22Rv1 (cell line): ENCODE measurements around the gene FZD10.

Experiments
- CTCF ChIP-seq: fragments of 450-650 bp; IDR thresholded peaks from 2 replicates; pipeline ENCODE4 v1.5.1; 2017; ENCODE audit warnings: mild to moderate bottlenecking
- ZFX ChIP-seq: fragments of 450-650 bp; IDR thresholded peaks from 2 replicates; pipeline ENCODE4 v1.6.1; 2017; ENCODE audit warnings: antibody characterized with exemption, borderline replicate concordance

GRCh38 chr12:130177635-130178242, 15.5 kb downstream of the FZD10 start:
- TF ChIP-seq CTCF, result no peak
- no peak for TF ChIP-seq ZFX
